HG03045 (cell line): ENCODE measurements around the gene ITIH4.

ENCODE experiments used
- ATAC-seq: cut with Tn5 transposase; IDR thresholded peaks from one replicate; pipeline ENCODE4 v1.9.1; 2021; ENCODE audit warnings: mild to moderate bottlenecking, moderate library complexity; ENCODE audit not compliant: unreplicated experiment

ITIH4 gene

GRCh38 chr3:52834871-52835501, 4.5 kb upstream of the ITIH4 start, which contains the start of gene MUSTN1:
TSS of gene MUSTN1 (minus strand) at chr3:52835019. CDS start at chr3:52834948, 71 bp downstream.
- ATAC-seq, result no peak

- ATAC-seq, result no peak
These were observed 2.7 kb upstream of the ITIH4 start for GRCh38 chr3:52833202-52833601.

- ATAC-seq, result no peak
These were observed 1.2 kb upstream of the ITIH4 start for GRCh38 chr3:52831500-52832301.

GRCh38 chr3:52829906-52830463, 487 bp downstream of the ITIH4 start:
- no peak for ATAC-seq

GRCh38 chr3:52829482-52829881, 990 bp downstream of the ITIH4 start:
- no peak for ATAC-seq

- no peak for ATAC-seq
These were observed 2.6 kb downstream of the ITIH4 start for GRCh38 chr3:52827866-52828376.

GRCh38 chr3:52827441-52827840, 3.0 kb downstream of the ITIH4 start:
- ATAC-seq, result no peak

- no peak for ATAC-seq
These were observed 6.4 kb downstream of the ITIH4 start for GRCh38 chr3:52824037-52824436.

GRCh38 chr3:52822363-52822762, 8.1 kb downstream of the ITIH4 start:
- no peak for ATAC-seq

- ATAC-seq, result no peak
These were observed 9.7 kb downstream of the ITIH4 start for GRCh38 chr3:52820736-52821135.

- ATAC-seq, result no peak
These were observed 10.5 kb downstream of the ITIH4 start for GRCh38 chr3:52819936-52820335.

- no peak for ATAC-seq
These were observed 12.6 kb downstream of the ITIH4 start for GRCh38 chr3:52817860-52818259.

GRCh38 chr3:52817221-52817620, 13.3 kb downstream of the ITIH4 start:
- no peak for ATAC-seq

GRCh38 chr3:52816654-52817053, 13.8 kb downstream of the ITIH4 start:
- ATAC-seq, result no peak

GRCh38 chr3:52816199-52816598, 14.3 kb downstream of the ITIH4 start:
- ATAC-seq, result no peak

GRCh38 chr3:52813810-52814209, 16.7 kb downstream of the ITIH4 start:
- no peak for ATAC-seq

GRCh38 chr3:52811452-52812011, 18.9 kb downstream of the ITIH4 start:
- ATAC-seq, result no peak

- ATAC-seq, result no peak
These were observed 19.5 kb downstream of the ITIH4 start for GRCh38 chr3:52810923-52811322.

- ATAC-seq, result no peak
These were observed 20.7 kb downstream of the ITIH4 start for GRCh38 chr3:52809662-52810377.

GRCh38 chr3:52809149-52809548, 21.3 kb downstream of the ITIH4 start:
- no peak for ATAC-seq
